ENCODE measurements around the gene UBA1.
A peak's percentile ranks its signal among the peaks of the same experiment; 100 is the strongest.

UBA1 gene

GRCh38 chrX:47169726-47170515 lies 23.7 kb upstream of the UBA1 start:
- DNase-seq (ENCODE audit: low spot score) = no peak

DNA sequence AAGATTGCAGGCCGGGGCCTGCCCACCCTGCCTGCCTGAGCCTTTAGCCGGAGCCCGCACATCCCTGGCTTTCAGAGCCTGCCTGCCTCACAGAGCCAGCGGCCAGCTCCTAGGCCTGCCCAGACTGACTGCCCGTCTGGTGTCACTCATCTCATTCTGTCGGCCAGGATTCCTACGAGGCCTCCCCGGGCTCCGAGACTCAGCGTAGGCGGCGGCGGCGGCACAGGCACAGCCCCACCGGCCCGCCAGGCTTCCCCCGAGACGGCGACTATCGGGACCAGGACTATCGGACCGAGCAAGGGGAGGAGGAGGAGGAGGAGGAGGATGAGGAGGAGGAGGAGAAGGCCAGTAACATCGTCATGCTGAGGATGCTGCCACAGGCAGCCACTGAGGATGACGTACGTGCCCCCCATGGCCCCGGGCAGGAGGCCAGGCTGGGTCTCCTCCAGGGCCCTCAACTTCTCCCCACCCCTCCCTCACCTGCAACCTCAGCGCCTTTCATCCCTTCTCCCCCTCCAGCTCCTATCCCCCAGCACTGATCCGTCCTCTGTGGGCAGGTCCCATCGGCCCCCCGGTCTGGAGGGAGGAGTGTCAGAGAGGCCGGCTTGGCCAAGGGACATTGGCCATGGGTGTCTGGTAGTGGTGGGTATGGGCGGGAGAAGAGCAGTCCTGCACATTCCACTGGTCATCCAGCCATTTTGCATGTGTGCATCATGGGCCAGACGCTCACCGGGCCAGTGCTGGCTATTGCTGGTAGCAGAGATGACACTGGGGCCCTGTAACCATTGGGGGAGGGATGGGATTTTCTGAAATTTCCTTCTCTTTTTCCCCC lies 22.6 kb upstream of the UBA1 start:
- no peak for DNase-seq (ENCODE audit: low spot score)

DNA sequence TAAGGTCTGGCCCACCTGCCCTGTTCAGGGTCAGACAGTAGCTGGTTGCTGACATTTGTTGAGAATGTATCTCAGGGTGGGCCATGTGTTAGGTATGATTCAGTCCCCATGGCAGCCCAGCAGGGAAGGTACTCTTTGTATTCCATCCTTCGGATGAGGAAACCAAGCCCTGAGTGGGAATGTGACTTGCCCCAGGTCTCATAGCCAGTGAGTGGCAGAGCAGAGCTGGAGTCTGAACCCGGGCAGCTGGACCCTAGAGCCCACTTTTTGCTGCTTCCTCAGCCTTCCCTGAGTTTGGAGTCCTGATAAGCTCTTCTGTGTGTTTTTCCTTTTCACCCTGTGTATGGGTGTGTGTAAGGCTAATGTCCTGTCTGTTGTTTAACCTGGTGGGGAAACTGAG lies 21.6 kb upstream of the UBA1 start:
- no peak for DNase-seq (ENCODE audit: low spot score)

- DNase-seq (ENCODE audit: low spot score) = no peak
Observed at GRCh38 chrX:47172549-47172948, 21.1 kb upstream of the UBA1 start.

GRCh38 chrX:47172971-47173792 lies 20.4 kb upstream of the UBA1 start:
- DNase-seq (ENCODE audit: low spot score) = no peak

GRCh38 chrX:47174376-47174775 lies 19.3 kb upstream of the UBA1 start:
- no peak for DNase-seq (ENCODE audit: low spot score)

- no peak for DNase-seq (ENCODE audit: low spot score)
Observed at GRCh38 chrX:47174846-47175587, 18.6 kb upstream of the UBA1 start.

- DNase-seq (ENCODE audit: low spot score) = no peak
Observed at GRCh38 chrX:47175588-47175980, 18.0 kb upstream of the UBA1 start.

GRCh38 chrX:47176101-47176740 lies 17.4 kb upstream of the UBA1 start:
- DNase-seq (ENCODE audit: low spot score) = no peak

DNA sequence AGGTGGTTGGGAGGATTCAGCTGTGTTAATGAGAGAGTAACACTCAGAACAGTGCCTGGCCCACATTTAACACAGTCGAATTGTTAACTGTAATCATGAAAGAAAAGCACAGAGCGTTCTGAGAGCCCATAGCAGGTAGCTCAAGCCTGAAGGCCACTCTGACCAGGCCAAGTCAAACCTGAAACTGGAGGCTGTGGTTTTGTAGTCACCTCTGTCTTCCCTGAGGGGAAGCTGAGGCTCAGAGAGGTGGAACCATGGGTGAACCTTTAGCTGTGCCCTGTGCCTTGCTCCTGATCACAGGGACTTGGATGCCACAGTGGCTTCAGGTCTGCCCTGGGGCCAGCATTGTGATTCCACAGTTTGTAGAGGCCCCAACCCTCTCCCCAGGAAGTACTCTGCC lies 16.6 kb upstream of the UBA1 start:
- DNase-seq (ENCODE audit: low spot score) = no peak

GRCh38 chrX:47178337-47178736 lies 15.3 kb upstream of the UBA1 start:
- DNase-seq (ENCODE audit: low spot score) = no peak

DNA sequence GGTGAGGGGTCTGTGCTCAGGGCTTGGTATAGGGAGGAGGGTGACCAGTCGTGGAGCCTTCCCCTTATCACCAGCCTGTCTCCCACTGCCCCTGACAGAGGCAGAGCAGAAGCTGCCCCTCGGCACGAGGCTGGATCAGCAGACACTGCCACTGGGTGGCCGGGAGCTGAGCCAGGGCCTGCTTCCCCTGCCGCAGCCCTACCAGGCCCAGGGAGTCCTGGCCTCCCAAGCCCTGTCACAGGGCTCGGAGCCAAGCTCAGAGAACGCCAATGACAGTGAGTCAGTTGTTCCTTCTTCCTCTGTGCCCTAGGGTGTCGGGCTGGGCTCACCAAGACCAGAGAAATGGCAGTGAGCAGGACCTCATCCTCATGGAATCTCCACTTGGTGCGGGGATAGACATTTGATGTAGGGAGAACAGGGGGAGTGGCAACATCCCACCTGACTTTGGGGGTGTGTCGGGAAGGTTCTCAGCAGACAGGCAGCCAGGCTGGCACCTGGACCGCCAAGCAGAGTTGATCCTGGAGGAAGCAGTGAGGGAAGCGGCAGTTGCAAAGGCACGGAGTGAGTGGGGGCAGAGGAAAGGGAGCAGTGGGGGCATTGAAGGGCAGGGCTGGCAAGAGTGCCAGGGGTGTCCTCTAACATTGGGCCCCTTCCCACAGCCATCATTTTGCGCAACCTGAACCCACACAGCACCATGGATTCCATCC lies 14.3 kb upstream of the UBA1 start:
- peak; percentile 86 for DNase-seq (ENCODE audit: low spot score)

GRCh38 chrX:47179928-47180255 lies 13.7 kb upstream of the UBA1 start:
- no peak for DNase-seq (ENCODE audit: low spot score)

DNA sequence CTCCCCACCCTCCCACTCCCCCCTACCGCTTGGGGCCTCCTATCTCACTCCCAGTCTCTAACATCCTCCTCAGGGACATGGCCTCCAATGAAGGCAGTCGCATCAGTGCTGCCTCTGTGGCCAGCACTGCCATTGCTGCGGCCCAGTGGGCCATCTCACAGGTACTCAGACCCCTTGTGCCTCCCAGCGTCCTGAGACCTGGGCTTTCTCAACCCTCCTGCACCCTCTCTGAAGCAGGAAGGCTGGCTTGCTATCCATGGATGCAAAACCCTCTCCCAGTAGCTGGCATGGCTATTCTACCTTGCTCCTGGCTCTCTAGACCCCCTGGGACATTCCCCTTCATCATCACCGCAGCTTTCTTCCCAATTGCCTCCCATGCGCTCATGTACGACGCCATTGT lies 13.3 kb upstream of the UBA1 start:
- DNase-seq (ENCODE audit: low spot score) = no peak

GRCh38 chrX:47181301-47181700 lies 12.3 kb upstream of the UBA1 start:
- DNase-seq (ENCODE audit: low spot score) = no peak

DNA sequence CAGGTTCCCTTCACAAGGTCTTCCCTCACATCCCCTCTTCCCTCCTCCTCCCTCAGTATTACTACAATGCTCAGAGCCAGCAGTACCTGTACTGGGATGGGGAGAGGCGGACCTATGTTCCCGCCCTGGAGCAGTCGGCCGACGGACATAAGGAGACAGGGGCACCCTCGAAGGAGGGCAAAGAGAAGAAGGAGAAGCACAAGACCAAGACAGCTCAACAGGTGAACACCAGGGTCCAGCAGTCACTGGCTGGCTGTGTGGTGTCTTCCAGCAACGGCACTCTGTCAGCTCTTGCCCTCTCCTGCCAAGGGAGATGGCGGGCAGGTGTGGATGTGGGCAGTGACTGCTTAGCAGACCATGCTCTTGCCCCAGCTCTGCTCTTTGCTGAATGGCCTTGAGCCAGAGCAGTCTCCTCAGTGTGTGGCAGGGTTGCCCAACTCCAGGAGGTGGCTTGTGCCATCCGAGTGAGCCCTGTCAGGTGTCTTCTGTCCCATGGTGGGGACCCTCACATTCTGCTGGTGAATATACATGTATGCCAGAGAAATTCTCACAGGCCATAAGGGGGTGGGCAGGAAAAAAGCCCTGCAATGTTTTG lies 11.4 kb upstream of the UBA1 start:
- DNase-seq (ENCODE audit: low spot score) = no peak

DNA sequence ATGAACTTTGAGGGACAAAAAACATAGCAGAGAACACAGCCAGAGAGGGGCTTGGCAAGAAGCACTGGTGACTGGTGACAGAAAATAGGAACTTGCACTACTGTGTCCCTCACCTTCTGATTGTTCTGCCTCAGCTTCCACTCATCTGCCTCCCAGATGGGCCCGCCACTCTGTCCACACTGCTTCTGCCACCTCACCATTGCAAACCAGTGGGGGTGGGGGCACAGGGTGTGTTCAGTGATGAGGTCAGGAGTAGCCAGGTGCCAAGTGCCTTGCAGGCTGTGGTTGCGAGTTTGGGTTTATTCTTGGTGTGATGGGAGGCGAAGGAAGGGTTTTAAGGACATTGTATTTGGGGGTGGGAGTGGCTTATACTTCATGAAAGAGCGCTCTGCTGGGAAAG lies 9.1 kb upstream of the UBA1 start:
- DNase-seq (ENCODE audit: low spot score) = no peak

DNA sequence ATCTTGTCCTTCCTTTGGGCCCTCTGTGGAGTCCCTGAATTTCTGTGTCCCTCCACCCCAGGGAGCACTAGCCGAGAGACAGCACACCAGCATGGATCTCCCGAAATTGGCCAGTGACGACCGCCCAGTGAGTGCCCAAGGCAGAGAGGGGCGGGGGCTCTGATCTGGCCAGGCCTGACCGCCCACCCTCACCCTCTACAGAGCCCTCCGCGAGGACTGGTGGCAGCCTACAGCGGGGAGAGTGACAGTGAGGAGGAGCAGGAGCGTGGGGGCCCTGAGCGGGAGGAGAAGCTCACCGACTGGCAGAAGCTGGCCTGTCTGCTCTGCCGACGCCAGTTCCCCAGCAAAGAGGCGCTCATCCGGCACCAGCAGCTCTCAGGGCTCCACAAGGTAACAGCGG lies 8.4 kb upstream of the UBA1 start:
- no peak for DNase-seq (ENCODE audit: low spot score)

DNA sequence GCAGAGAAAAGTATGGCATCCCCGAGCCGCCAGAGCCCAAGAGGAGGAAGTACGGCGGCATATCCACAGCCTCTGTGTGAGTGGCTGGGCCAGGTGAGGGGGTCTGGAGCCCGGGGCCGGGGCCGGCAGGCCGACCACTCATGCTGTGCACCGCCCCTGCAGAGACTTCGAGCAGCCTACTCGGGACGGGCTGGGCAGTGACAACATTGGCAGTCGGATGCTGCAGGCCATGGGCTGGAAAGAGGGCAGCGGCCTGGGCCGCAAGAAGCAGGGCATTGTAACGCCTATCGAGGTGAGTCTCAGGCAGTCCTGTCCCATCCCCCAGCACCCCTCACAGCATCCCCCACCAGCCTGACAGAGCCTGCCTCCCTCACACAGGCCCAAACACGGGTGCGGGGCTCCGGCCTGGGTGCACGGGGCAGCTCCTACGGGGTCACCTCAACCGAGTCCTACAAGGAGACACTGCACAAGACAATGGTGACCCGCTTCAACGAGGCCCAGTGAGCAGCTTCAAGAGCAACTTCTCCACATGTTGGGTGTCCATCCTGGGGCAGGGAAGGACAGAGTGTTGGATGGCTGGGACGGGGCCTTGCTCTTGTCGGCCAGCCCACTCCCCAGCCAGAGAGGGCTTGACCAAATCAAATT lies 7.4 kb upstream of the UBA1 start:
- DNase-seq (ENCODE audit: low spot score) = no peak

GRCh38 chrX:47187106-47187677 lies 6.4 kb upstream of the UBA1 start:
- DNase-seq (ENCODE audit: low spot score) = no peak
